ENCODE data around the gene EPHA10.

GRCh38 chr1:37677143-37677439 lies 87.8 kb downstream of the EPHA10 start:
- TF ChIP-seq, protein P1, sequence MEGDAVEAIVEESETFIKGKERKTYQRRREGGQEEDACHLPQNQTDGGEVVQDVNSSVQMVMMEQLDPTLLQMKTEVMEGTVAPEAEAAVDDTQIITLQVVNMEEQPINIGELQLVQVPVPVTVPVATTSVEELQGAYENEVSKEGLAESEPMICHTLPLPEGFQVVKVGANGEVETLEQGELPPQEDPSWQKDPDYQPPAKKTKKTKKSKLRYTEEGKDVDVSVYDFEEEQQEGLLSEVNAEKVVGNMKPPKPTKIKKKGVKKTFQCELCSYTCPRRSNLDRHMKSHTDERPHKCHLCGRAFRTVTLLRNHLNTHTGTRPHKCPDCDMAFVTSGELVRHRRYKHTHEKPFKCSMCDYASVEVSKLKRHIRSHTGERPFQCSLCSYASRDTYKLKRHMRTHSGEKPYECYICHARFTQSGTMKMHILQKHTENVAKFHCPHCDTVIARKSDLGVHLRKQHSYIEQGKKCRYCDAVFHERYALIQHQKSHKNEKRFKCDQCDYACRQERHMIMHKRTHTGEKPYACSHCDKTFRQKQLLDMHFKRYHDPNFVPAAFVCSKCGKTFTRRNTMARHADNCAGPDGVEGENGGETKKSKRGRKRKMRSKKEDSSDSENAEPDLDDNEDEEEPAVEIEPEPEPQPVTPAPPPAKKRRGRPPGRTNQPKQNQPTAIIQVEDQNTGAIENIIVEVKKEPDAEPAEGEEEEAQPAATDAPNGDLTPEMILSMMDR (IDR thresholded peaks at IDR 0.05): no peak
- TF ChIP-seq POLR2A (IDR thresholded peaks at IDR 0.05; ENCODE audit: low read depth): no peak
- no peak for TF ChIP-seq EP300 (IDR thresholded peaks at IDR 0.05)
- no peak for TF ChIP-seq POLR2AphosphoS5 (IDR thresholded peaks at IDR 0.05)
